HG03196 (cell line): ENCODE data around the gene CEP104.

Experiments used
- ATAC-seq: cut with Tn5 transposase; IDR thresholded peaks from one replicate; pipeline ENCODE4 v1.9.1; 2021; ENCODE audit not compliant: unreplicated experiment

The CEP104 gene

GRCh38 chr1:3856923-3857790, at the start of gene CEP104, which contains the start of gene DFFB:
CEP104 (minus strand) TSS chr1:3857211; CDS start chr1:3852407, 4,804 bp downstream.
DFFB (plus strand) TSS chr1:3857476; CDS start chr1:3857604, 128 bp downstream.
- peak; percentile 93 for ATAC-seq

DNA sequence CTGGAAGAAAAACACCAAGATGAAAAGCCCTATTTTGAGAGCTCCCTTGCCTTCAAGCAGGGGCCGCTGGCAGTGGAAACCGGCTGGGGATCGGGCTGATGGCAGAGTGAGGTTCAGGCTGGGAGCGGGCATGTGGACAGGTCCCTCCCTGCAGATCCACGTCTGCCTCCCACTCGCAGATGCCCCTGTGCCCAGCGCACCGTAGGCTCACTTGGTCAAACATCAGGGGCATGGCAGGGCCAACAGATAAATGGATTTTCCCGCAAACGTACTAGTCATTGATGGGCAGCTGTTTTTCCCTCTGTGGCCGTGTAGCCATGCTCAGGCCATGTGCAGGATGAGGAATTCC, 49.6 kb upstream of the CEP104 start:
- ATAC-seq, result no peak

DNA sequence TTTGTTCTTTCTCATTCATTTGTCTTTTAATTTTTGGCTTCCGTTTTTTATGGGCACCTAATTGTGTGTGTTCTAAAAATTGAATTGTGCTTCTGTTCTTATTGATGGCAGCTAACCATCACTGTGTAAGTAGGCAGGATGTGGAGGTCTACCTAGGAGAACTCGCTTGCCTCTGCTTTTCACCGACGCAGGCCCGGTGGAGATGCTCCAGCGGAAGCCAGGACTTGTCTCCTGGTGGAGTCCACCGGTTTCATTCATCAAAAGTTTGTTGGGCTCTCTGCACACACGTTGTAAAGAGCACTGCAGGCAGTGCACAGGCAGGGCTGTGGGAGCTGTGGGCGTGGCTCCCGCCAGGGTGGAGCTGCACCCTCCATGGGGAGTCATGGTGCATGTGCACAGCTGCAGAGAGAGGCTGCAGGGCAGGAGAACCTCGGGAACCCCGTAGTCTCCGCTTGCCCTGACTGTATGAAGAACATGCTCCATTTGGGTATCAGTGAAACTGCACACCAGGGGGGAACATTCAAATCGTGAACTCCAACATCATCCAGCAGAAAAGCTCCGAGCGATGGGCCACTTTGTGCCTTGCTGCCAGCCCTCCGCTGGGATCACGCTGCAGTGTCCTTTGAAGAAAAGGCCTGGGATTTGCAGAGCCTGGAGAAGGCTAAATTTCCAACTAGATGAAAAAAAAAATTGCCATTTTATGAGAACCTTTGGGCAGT, 49.1 kb upstream of the CEP104 start:
- ATAC-seq, result no peak

DNA sequence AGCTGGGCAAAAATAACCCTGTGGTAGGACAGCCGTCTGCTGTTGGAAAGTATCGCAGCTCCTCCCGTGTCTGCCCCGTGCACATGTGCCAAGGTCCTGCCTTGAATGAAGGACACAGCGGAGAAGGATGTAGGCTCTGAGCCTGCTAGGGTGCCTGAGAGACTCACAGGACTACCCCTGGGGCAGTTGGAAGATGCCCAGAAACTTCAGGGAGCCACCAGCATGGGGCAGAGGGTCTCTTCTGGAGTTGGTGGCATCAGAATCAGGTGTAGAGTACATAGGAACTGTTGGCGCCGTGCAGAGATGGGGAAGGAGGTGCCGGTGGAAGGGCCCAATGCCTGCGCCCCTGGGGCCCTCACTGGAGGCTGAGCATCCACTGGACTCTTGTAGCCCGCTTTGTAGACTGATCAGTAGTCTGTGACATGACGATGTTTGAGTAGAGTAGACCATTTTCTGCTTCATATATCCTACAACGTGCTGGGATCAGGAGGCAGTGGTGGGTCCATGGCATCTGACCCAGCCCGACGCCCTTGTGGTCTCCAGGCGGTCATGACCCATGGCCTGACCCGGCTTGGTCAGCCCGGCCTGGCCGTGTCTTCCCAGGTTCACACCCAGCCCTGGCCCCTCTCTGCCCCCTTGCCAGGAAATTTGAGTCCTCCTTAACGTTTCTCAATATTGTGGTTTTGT, 48.4 kb upstream of the CEP104 start:
- ATAC-seq, result no peak

DNA sequence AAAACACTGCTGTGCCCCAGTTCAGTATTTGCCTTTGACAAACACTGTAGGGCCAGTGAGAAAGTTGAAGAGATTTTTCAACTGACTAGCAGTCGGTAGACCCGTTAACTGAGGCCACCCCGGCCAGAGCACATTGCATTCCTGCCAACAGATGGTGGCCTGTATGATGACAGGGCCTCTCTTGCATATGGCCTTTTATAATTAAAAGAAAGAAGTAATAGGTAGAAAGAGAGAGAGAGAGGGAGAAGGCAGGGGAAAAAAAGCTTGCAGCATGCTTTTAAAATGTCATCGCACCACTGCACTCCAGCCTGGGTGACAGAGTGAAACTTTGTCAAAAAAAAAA, 47.8 kb upstream of the CEP104 start:
- ATAC-seq, result no peak

GRCh38 chr1:3904006-3904842, 47.2 kb upstream of the CEP104 start:
- no peak for ATAC-seq

DNA sequence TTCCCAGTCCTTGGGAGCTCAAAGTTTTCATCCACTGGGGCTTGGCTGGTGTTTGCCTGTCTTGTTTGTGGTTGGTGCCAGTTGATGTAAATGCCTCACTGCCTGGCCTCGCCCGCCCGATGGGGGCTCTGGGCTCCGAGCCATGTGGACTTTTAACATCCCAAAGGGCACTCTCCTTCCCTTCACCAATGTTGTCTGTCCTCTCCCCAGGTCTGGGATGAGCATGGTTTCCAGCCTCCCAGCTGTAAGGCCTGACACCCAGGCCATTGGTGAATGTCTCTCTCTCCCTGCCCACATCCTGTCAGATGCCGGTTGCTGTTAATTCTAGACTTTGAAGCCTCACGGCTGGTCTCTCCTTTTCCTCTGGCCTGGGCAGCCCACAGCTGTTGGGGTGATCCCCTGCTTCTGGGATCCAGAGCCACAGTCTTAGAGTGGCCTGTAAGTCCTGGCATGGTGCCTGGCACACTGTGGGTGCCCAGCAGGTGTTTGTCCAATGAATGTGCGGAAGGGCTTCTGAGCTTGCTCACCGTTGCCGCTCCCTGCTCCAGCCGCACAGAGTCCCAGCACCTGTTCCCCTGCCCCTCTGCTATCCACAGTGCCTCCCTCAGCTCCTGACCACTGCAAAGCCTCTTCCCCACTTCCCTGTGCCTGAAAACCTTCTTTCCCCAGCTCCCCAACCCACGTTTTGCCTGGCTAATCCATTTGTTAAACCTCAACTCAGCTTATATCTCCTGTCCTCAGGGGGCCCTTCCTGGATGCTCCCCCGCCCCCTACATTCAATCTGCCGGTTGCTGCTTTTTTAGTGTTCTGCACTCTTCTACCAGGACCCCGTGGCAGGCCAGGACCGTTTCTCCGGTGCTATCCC, 46.4 kb upstream of the CEP104 start:
- no peak for ATAC-seq

DNA sequence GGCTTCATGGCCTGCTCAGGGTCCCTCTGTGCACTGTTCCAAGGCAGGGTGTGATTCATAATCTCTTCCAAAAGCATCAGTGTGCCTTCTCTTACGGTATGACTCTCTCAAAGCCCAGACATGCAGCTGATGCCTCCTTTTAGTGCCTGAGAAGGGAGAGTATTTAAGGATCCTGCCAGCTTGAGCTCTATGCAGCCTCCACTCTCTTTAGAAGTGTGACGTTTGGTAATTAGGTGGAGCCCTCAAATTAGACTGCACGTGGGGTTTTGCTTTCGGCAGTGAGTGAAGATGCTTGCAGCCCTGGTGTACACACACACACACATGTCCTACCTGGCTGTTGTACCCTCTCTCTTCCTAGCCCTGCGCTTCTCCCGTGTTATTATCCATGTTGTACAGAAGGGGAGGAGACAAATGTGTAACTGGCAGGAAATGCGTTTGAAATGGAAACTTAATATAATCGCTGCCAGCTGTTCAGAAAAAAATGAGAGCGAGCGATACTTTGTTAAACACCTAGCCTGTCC, 45.6 kb upstream of the CEP104 start:
- ATAC-seq, result no peak

DNA sequence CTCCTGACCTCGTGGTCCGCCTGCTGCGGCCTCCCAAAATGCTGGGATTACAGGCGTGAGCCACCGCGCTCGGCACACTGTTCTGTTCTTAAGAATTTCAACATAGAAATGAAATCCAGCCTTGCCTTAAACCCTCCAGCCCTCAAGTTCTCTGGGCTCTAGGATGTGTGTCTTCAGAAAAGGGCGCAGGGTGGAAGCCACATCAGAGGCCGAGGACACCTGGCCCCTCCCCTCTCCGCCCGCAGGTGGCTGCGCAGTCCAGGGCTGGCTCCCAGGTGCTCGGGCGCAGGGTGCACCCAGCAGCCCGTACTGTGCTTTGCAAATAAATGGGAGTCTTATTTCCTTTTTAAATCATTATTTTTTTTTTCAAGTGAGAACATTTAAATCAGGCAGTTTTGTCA, 45.1 kb upstream of the CEP104 start:
- ATAC-seq, result no peak

DNA sequence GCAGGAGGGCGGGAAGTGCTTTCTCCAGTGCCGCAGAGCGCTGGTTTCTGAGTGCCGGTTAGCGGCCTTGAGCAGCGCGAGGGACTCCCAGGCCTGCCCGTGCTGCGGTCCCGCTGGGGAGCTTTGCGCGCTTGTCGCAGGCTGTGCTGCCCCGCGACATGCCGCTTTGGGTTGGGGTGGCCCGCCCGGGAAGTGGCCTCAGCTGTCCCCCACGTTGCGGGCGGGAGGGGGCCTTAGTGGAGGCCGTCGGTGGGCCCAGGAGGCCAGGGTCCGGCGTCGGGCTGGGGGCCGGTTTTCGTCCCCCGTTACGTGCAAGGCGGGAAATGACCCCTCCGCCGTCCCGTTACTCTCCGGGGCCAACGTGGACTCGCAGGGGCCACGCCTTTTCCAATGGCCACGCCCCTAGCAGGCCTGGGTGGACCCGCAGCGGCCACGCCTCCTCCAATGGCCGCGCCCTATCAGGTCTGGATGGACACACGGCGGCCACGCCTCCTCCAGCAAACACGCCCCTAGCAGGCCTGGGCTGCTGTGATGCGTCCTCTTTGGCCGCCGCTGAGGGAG, 44.0 kb upstream of the CEP104 start:
- peak; percentile 52 for ATAC-seq

DNA sequence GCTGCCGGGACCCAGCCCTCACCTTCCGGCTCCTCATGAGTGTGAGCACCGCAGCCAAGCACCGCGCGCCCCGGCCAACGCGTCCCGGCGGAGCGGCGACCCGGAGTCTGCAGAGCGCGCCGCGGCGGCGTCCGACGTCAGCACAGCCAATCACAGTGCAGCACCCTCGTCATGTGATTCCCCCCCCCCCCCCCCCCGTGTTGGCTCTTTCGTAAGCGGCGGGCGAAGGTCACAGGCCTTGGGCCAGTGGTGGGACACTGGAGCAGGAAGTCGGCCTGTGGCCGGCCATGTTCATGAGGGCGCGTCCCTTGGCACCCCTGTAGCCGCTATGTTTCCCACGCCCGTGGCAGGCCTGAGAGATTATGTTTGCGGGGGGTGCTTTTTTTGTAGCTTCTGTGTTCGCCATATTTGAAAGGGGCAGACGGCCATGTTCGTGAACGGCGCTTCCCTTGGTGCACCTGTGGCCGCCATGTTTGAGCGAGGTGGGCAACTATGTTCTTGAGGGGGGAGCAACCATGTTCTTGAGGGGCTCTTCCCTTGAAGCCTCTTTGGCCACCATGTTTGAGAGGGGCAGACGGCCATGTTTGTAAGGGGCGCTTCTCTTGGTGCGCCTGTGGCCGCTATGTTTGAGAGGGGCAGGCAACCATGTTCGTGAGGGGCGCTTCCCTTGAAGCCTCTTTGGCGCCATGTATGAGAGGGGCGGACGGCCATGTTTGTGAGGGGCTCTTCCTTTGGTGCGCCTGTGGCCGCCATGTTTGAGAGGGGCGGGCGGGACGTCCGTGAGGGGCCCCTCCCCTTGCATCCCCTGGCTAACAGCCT, 43.3 kb upstream of the CEP104 start, which contains the start of gene C1orf174:
Gene C1orf174 (minus strand): TSS at position 123 of the 819 bp plus-strand sequence. CDS start 86 bp downstream, at position 37.
- ATAC-seq, result peak; percentile 67

GRCh38 chr1:3899754-3900149, 42.7 kb upstream of the CEP104 start:
- ATAC-seq, result peak; percentile 1

DNA sequence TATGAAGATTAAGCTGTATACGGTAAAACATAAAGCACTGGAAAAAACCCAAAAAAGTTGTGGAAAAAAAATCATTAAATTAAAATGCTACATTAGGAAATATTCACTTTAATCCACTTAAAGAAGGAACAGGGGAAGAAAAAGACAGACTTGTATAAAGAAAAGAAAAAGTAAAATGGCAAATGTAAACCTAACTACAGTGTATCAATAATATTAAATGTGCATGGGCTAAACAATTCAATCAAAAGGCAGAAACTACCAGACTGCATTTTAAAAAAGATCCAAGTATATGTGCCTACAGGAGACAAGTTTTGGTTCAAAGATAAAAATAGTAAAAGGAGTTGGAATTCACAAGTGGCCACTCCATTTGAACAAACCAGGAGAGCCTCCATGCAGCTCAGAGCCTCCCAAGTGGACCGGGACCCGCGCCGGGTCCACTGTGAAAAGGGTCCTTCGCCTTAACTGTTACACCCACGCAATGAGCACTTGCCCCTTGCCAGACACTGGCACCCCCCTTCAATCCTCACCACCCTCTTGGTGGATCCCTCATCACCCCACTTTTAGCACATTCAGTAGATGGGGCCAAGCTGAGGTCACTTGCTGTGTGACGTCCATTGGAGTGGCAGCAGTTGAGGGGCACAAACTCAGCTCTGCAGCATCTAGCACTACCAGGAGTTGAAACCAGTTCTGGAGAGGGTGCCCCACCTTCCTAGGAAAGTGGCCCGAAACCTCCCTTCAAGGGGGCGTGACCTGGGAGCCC, 42.2 kb upstream of the CEP104 start:
- ATAC-seq, result no peak

GRCh38 chr1:3898475-3898735, 41.4 kb upstream of the CEP104 start:
- no peak for ATAC-seq

DNA sequence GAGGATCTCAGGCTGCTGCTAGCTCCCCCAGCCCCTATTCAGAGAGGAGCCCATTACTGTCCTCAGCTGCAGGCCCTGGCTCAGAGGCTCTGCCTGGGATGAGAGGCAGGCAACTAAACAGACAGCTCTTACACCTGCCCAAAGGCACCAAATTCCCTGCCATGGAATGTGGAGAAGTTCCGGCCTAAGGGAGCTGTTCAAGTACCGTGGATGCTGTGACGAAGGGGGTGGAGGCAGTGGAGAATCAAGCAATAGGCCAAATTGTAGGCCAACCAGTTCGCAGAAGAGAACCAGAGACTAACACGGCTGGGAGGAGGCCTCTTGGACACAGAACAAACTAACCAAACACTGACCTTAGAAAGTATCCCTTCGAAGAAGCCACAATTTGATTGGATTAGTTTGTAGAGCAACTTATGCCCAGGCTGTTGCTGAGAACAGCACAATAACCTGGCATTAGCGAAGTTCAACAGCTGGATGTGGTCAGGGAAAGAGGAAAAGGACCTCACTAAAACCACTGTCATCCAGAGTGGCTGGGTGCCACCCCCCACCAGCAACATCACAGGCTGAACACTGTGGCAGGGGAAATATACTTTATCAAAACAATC, 39.5 kb upstream of the CEP104 start:
- ATAC-seq, result no peak

DNA sequence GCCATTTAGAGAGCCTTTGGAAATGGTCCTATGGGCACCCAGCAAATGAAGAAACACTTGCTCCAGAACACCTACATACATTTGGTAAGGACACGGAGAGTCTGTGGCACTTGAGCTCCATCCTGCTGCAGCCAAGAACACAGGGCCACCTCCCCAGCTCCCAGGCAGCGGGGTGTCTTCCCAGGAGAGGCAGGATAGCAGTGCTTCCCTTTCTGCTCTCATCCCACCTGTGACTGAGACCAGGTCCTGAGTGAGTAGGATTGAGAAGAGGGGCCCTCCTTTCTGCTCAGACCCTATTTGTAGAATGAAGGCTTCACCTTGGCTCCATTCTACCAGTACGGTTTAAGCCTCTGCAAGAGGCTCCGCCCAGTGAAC, 38.9 kb upstream of the CEP104 start:
- ATAC-seq, result no peak

DNA sequence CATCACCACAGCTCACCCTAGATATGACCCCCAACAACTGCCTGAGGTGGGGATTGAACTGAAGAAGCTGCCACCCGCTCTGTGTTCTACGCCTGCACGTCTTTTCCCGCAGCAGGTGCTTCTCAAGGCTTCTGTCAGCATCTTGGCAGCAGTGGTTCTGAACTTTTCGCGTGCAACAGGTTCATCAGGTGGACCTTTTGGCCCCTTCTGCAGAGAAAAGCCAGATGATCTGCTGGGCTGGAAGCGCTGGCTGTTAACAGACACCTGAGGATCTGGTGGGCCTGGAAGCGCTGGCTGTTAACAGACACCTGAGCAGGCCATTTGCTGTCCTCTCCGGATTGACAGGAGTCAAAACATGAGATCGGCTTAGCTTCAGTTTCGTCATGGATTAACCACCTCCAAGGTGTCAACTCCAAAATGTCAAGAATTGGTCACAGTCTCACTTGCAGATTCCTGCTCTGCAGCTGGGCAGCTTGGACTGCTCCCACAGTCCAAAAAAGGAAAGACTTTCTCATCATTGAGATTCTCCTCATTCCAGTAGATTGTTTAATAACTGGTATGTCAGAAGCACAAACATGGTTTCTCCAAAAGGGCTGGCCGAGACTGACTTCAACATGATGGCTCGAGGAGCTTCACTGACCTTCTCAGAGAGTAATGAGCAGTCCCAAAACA, 38.4 kb upstream of the CEP104 start:
- no peak for ATAC-seq
